Erythroblast (primary cell): Measurements from ENCODE around the gene DTX1.

Experiments
- GATA1 ChIP-seq: IDR thresholded peaks from 2 replicates; pipeline ENCODE4 v1.6.1; 2011; ENCODE audit warnings: low read depth, mild to moderate bottlenecking, control low read depth, low read length, moderate library complexity
- POLR2A ChIP-seq: IDR thresholded peaks from 2 replicates; pipeline ENCODE4 v1.6.1; 2011; ENCODE audit warnings: mild to moderate bottlenecking, low read length

DNA sequence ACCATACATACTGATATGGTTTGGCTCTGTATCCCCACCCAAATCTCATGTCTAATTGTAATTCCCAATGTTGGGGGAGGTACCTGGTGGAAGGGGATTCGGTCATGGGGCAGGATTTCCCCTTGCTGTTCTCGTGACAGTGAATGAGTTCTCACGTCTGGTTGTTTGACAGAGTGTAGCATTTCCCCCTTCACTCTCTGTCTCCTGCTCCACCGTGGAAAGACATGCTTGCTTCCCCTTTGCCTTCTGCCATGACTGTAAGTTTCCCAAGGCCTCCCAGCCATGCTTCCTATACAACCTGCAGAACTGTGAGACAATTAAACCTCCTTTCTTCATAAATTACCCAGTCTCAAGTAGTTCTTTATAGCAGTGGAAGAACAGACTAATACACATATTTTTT lies 28.8 kb upstream of the DTX1 start:
- no peak for TF ChIP-seq POLR2A
- TF ChIP-seq GATA1: no peak
